H1 (cell line): Measurements from ENCODE around the gene PAWR. TPM values are rescaled to one million over a fixed set of nuclear protein-coding genes. Genes with fewer than 3 reads are reported as not detected.

Experiments
- CTCF ChIA-PET: fragments of 300-600 bp; sonication (Branson Sonifier 250); formaldehyde crosslinking; loops from one replicate; lab custom pipeline; 2021; ENCODE audit not compliant: partially characterized antibody; lab: Charles Lee
- POLR2A ChIA-PET: fragments of 300-600 bp; sonication (Branson Sonifier 250); formaldehyde crosslinking; loops from one replicate; lab custom pipeline; 2021; ENCODE audit warnings: inconsistent platforms; ENCODE audit not compliant: partially characterized antibody; lab: Charles Lee
- DNase-seq, 2 experiments: peaks; one replicate each; pipeline versions ENCODE4 v3.0.0 to v3.0.0-alpha.2; 2010 to 2022; ENCODE audit warnings: low spot score in 2 of 2, low read depth in 1 of 2, mixed read lengths in 1 of 2
- FAIRE-seq: peaks from 2 replicates; lab custom pipeline; 2011; peaks lifted over from hg19 to GRCh38; lab: Jason Lieb, UNC
- H2AFZ ChIP-seq: 2 replicates; pipeline ENCODE4 v1.8.1; 2012; ENCODE audit warnings: low read length, inconsistent platforms
- H2AK5ac ChIP-seq: 2 replicates; pipeline ENCODE4 v1.6.1; 2013; ENCODE audit warnings: low read depth, low read length
- H2BK120ac ChIP-seq: replicated peaks from 2 replicates; pipeline ENCODE3; 2013; ENCODE audit warnings: low read depth, low read length, inconsistent platforms
- H2BK12ac ChIP-seq: 2 replicates; pipeline ENCODE4 v1.6.1; 2013; ENCODE audit warnings: low read depth, low read length
- H2BK15ac ChIP-seq: 2 replicates; pipeline ENCODE4 v1.6.1; 2013; ENCODE audit warnings: low read length
- H2BK20ac ChIP-seq: 2 replicates; pipeline ENCODE4 v1.6.1; 2013; ENCODE audit warnings: low read length
- H2BK5ac ChIP-seq: 2 replicates; pipeline ENCODE4 v1.6.1; 2013; ENCODE audit warnings: low read depth, low read length
- H3K14ac ChIP-seq: 2 replicates; pipeline ENCODE4 v1.6.1; 2013; ENCODE audit warnings: inconsistent platforms; ENCODE audit not compliant: insufficient read length
- H3K18ac ChIP-seq: 2 replicates; pipeline ENCODE4 v1.6.1; 2013; ENCODE audit warnings: low read length; ENCODE audit errors: extremely low read depth
- H3K23ac ChIP-seq: 2 replicates; pipeline ENCODE4 v1.6.1; 2013; ENCODE audit warnings: inconsistent platforms; ENCODE audit not compliant: insufficient read length
- H3K23me2 ChIP-seq: 2 replicates; pipeline ENCODE4 v1.6.1; 2013; ENCODE audit warnings: low read depth, low read length
- H3K27ac ChIP-seq: 2 replicates; pipeline ENCODE4 v1.6.1; 2011; ENCODE audit warnings: low read depth, low read length, inconsistent platforms
- H3K27me3 ChIP-seq, 4 experiments: replicated peaks in 1 of 4; 1 replicate in 1 of 4; 2 replicates in 3 of 4; pipeline versions ENCODE4 v1.6.1 to v1.8.1; 2011 to 2013; ENCODE audit warnings: low read length in 3 of 4, mild to moderate bottlenecking in 3 of 4, inconsistent platforms in 2 of 4, mixed read lengths in 2 of 4, moderate library complexity in 1 of 4; ENCODE audit not compliant: control insufficient read depth in 3 of 4, insufficient read depth in 3 of 4; ENCODE audit errors: extremely low read depth in 1 of 4
- H3K36me3 ChIP-seq, 4 experiments: 2 replicates each; pipeline versions ENCODE4 v1.6.1 to v1.8.1; 2011 to 2013; ENCODE audit warnings: mild to moderate bottlenecking in 4 of 4, low read length in 3 of 4, moderate library complexity in 2 of 4, control low read depth in 1 of 4, inconsistent platforms in 1 of 4; ENCODE audit not compliant: insufficient read depth in 4 of 4, control insufficient read depth in 2 of 4
- H3K4ac ChIP-seq: replicated peaks from 2 replicates; pipeline ENCODE3; 2013; ENCODE audit warnings: low read length, low read depth, mixed read lengths, inconsistent platforms; ENCODE audit not compliant: insufficient read length
- H3K4me1 ChIP-seq, 4 experiments: replicated peaks in 1 of 4; 1 replicate in 1 of 4; 2 replicates in 3 of 4; pipeline versions ENCODE4 v1.6.1 to v1.8.1; 2011 to 2013; ENCODE audit warnings: low read length in 3 of 4, inconsistent platforms in 2 of 4, mixed read lengths in 1 of 4; ENCODE audit not compliant: insufficient read depth in 4 of 4, control insufficient read depth in 3 of 4
- H3K4me2 ChIP-seq, 2 experiments: 2 replicates each; pipeline versions ENCODE4 v1.6.1 to v1.8.1; 2011 to 2013; ENCODE audit warnings: low read depth in 2 of 2, low read length in 2 of 2, control low read depth in 1 of 2, inconsistent platforms in 1 of 2, mild to moderate bottlenecking in 1 of 2; ENCODE audit not compliant: insufficient read depth in 1 of 2
- H3K4me3 ChIP-seq, 4 experiments: fragments of 200-600, 300-600 bp in 1 of 4; sonication (generic), shearing (Covaris generic), sonication (Bioruptor Twin) in 1 of 4; 2 replicates each; pipeline versions ENCODE4 v1.5.1 to v1.8.1; 2011 to 2016; ENCODE audit warnings: low read length in 4 of 4, low read depth in 3 of 4, control low read depth in 2 of 4, inconsistent platforms in 2 of 4, mild to moderate bottlenecking in 2 of 4, mixed read lengths in 1 of 4, moderate library complexity in 1 of 4; ENCODE audit not compliant: insufficient read depth in 2 of 4; ENCODE audit errors: extremely low read depth in 1 of 4
- H3K56ac ChIP-seq: replicated peaks from 2 replicates; pipeline ENCODE3; 2013; ENCODE audit warnings: low read depth, mild to moderate bottlenecking, mixed read lengths, low read length, inconsistent platforms; ENCODE audit not compliant: insufficient read length
- H3K79me1 ChIP-seq: 2 replicates; pipeline ENCODE4 v1.6.1; 2013; ENCODE audit warnings: low read depth, low read length, control low read depth
- H3K79me2 ChIP-seq, 2 experiments: 2 replicates each; pipeline versions ENCODE4 v1.6.1 to v1.8.1; 2012 to 2013; ENCODE audit warnings: low read length in 2 of 2, mild to moderate bottlenecking in 2 of 2, inconsistent platforms in 1 of 2; ENCODE audit not compliant: insufficient read depth in 2 of 2, control insufficient read depth in 1 of 2
- H3K9ac ChIP-seq, 4 experiments: replicated peaks in 1 of 4; 1 replicate in 1 of 4; 2 replicates in 3 of 4; pipeline versions ENCODE4 v1.6.1 to v1.8.1; 2011 to 2013; ENCODE audit warnings: low read depth in 3 of 4, low read length in 3 of 4, control low read depth in 2 of 4, mild to moderate bottlenecking in 2 of 4, moderate library complexity in 2 of 4, inconsistent platforms in 1 of 4; ENCODE audit errors: extremely low read depth in 1 of 4
- H3K9me3 ChIP-seq, 2 experiments: 2 replicates each; pipeline versions ENCODE4 v1.6.1 to v1.8.1; 2012 to 2013; ENCODE audit warnings: mild to moderate bottlenecking in 2 of 2, moderate library complexity in 2 of 2, control low read depth in 1 of 2, inconsistent platforms in 1 of 2, low read depth in 1 of 2, low read length in 1 of 2, mixed read lengths in 1 of 2; ENCODE audit not compliant: insufficient read depth in 2 of 2
- H4K20me1 ChIP-seq, 2 experiments: replicated peaks in 1 of 2; 2 replicates each; pipeline versions ENCODE3 to v1.8.1; 2011 to 2013; ENCODE audit warnings: inconsistent platforms in 2 of 2, low read length in 2 of 2, mild to moderate bottlenecking in 1 of 2; ENCODE audit not compliant: insufficient read depth in 2 of 2, control insufficient read depth in 1 of 2
- H4K5ac ChIP-seq: 2 replicates; pipeline ENCODE4 v1.6.1; 2013; ENCODE audit warnings: low read length, low read depth, mixed read lengths, inconsistent platforms; ENCODE audit not compliant: insufficient read length
- H4K8ac ChIP-seq: 2 replicates; pipeline ENCODE4 v1.8.0; 2013; ENCODE audit warnings: mild to moderate bottlenecking, moderate library complexity, low read length, inconsistent platforms; ENCODE audit not compliant: insufficient read depth; ENCODE audit errors: extremely low read depth
- H4K91ac ChIP-seq: replicated peaks from 2 replicates; pipeline ENCODE3; 2013; ENCODE audit warnings: low read length, mixed read lengths, inconsistent platforms; ENCODE audit not compliant: insufficient read length
- ASH2L ChIP-seq: fragments of 200-600, 300-600 bp; sonication (generic); IDR thresholded peaks from one replicate; pipeline ENCODE4 v1.7.1; 2017; ENCODE audit warnings: low read length
- MAX ChIP-seq: IDR thresholded peaks from 2 replicates; pipeline ENCODE4 v1.6.1; 2012; ENCODE audit warnings: inconsistent platforms
- NANOG ChIP-seq: IDR thresholded peaks from 2 replicates; pipeline ENCODE4 v1.6.1; 2011; ENCODE audit warnings: low read length, low read depth, mild to moderate bottlenecking, inconsistent platforms; ENCODE audit not compliant: insufficient read depth, poor library complexity, severe bottlenecking
- NRF1 ChIP-seq: IDR thresholded peaks from 2 replicates; pipeline ENCODE4 v1.6.1; 2011; ENCODE audit warnings: mild to moderate bottlenecking, low read depth, low read length, improper control_type of control experiment
- PHF8 ChIP-seq: fragments of 200-600 bp; sonication (generic); conservative IDR thresholded peaks from 2 replicates; pipeline ENCODE4 v1.7.1; 2012; ENCODE audit warnings: low read depth, mild to moderate bottlenecking, inconsistent platforms, low read length, moderate library complexity
- POLR2AphosphoS5 ChIP-seq: IDR thresholded peaks from 2 replicates; pipeline ENCODE4 v1.6.1; 2011; ENCODE audit warnings: low read depth, low read length
- POU5F1 ChIP-seq: IDR thresholded peaks from 2 replicates; pipeline ENCODE4 v1.6.1; 2011; ENCODE audit warnings: low read depth, mild to moderate bottlenecking, low read length, moderate library complexity
- RFX5 ChIP-seq: IDR thresholded peaks from 2 replicates; pipeline ENCODE4 v1.6.1; 2011; ENCODE audit warnings: low read depth, low read length, improper control_type of control experiment, borderline replicate concordance
- SIRT6 ChIP-seq: IDR thresholded peaks from one replicate; pipeline ENCODE4 v1.7.1; 2012; ENCODE audit warnings: low read length, inconsistent platforms
- SP4 ChIP-seq: IDR thresholded peaks from 2 replicates; pipeline ENCODE4 v1.6.1; 2012; ENCODE audit warnings: low read length, inconsistent platforms
- SRF ChIP-seq: IDR thresholded peaks from 2 replicates; pipeline ENCODE4 v1.6.1; 2011; ENCODE audit warnings: mild to moderate bottlenecking, low read depth, low read length, moderate library complexity
- TEAD4 ChIP-seq: IDR thresholded peaks from 2 replicates; pipeline ENCODE4 v1.6.1; 2012; ENCODE audit warnings: low read depth, low read length, inconsistent platforms, mixed read lengths
- USF2 ChIP-seq: IDR thresholded peaks from 2 replicates; pipeline ENCODE4 v1.6.1; 2011; ENCODE audit warnings: low read length, improper control_type of control experiment
- ZNF274 ChIP-seq: IDR thresholded peaks from 2 replicates; pipeline ENCODE4 v1.7.0; 2012; ENCODE audit warnings: low read length, borderline replicate concordance; ENCODE audit errors: extremely low read depth
- WGBS, 2 experiments: shearing (Covaris generic) in 1 of 2; methylation state at CpG; one replicate each; pipeline versions ENCODE4 v1.1.6 to v1.1.7; 2013 to 2015; ENCODE audit warnings: low lambda C conversion rate in 2 of 2, mixed read lengths in 2 of 2, inconsistent platforms in 1 of 2, low coverage in 1 of 2, missing lambda C conversion rate in 1 of 2; ENCODE audit not compliant: insufficient replicate concordance in 2 of 2, insufficient coverage in 1 of 2, insufficient read length in 1 of 2; ENCODE audit errors: extremely low coverage in 1 of 2, missing lambda C conversion rate in 1 of 2; 5-methylcytosine and 5-hydroxymethylcytosine counted together
- polyA plus RNA-seq, 7 experiments: library from polyadenylated mRNA; depleted of rRNA in 3 of 7; stranded (reverse) in 5 of 7; unstranded in 2 of 7; fragments of >200 nt in 5 of 7; fragments of 200-250 nt in 2 of 7; gene quantifications; 1 replicate in 5 of 7; 2 replicates in 1 of 7; 4 replicates in 1 of 7; pipeline versions ENCODE4 v1.2.1 to v1.2.3, GENCODE V29; 2011 to 2013; ENCODE audit warnings: missing spikeins in 2 of 7, mixed read lengths in 2 of 7
- total RNA-seq: library from RNA; stranded (reverse); fragmentation: NEBNext Ultra II Directional; extraction: Animal tissue kit (Norgen Biotek cat#: 25700); gene quantifications from 2 replicates; pipeline ENCODE4 v1.2.1, GENCODE V29; 2021

The PAWR gene
- total and polyA plus RNA-seq, 2 of the 8 experiments (the other 6 are each of a cell fraction or from before 2014, with no cell fraction given), result 28.3 to 327 TPM

- 90% methylated on average over 3 of the region's 3 CpGs; no CpG with 5 or more reads in 1 of the 2 experiments for WGBS, 2 experiments
- H4K91ac ChIP-seq, result no peak overlapping the region
- H3K27me3 ChIP-seq, result no peaks in the 10 kb centered on the region
- H3K9ac ChIP-seq, result no peak overlapping the region
- no peak overlapping the region for H4K8ac ChIP-seq
- H3K23ac ChIP-seq, result no peak overlapping the region
- H4K5ac ChIP-seq, result no peak overlapping the region
- no peaks in the 10 kb centered on the region; a peak in 1 of 4 replicates for H3K9me3 ChIP-seq
- no peak overlapping the region for H3K4ac ChIP-seq
- no peak overlapping the region for H3K4me3 ChIP-seq
- H2BK5ac ChIP-seq, result no peak overlapping the region
- no peaks in the 10 kb centered on the region; a peak in 2 of 7 replicates for H3K4me1 ChIP-seq
- H3K4me2 ChIP-seq, result no peak overlapping the region
- H3K36me3 ChIP-seq, result no peaks in the 10 kb centered on the region
- H3K79me2 ChIP-seq, result no peaks in the 10 kb centered on the region
- no peak overlapping the region for H2BK120ac ChIP-seq
- no peak overlapping the region for H3K27ac ChIP-seq
- no peak overlapping the region for H3K18ac ChIP-seq
- no peak for DNase-seq
- FAIRE-seq, result peak; percentile 39
- H3K56ac ChIP-seq, result no peak overlapping the region
- H2AFZ ChIP-seq, result no peak overlapping the region
- no peak overlapping the region for H2BK12ac ChIP-seq
- ChIA-PET CTCF (interaction anchor here (0.6 to 0.8 kb wide), 3 partner anchors 62 to 91 kb away, joined by 3 to 4 read pairs (median 3); no protein-coding TSS in a partner anchor), POLR2A (interaction anchor here (0.9 kb wide), 1 partner anchor 129 kb away, joined by 3 read pairs; no protein-coding TSS in a partner anchor)
- H4K20me1 ChIP-seq, result no peaks in the 10 kb centered on the region
- no peak overlapping the region for H2AK5ac ChIP-seq
- no peak overlapping the region for H2BK20ac ChIP-seq
- no peaks in the 10 kb centered on the region for H3K79me1 ChIP-seq
- no peak overlapping the region for H3K14ac ChIP-seq
- H2BK15ac ChIP-seq, result no peak overlapping the region
- H3K23me2 ChIP-seq, result no peaks in the 10 kb centered on the region
- TF ChIP-seq PHF8 (no peak), SRF (no peak), POLR2AphosphoS5 (no peak), NRF1 (no peak), POU5F1 (no peak), MAX (no peak), SP4 (no peak), USF2 (no peak), ASH2L (no peak), TEAD4 (no peak), SIRT6 (no peak), ZNF274 (no peak), RFX5 (no peak), NANOG (no peak)
These were observed 15.9 kb upstream of the PAWR start for GRCh38 chr12:79706676-79707075.
